T-cell (primary cell): ENCODE measurements around the gene IPO13. TPM values are rescaled to one million over a fixed set of nuclear protein-coding genes. Genes with fewer than 3 reads are reported as not detected.

Experiments
- ATAC-seq, 4 experiments: fragments of 200-7000 bp in 3 of 4; fragments of 150-1000 bp in 1 of 4; cut with Tn5 transposase; replicated peaks in 1 of 4; 1 replicate in 3 of 4; 2 replicates in 1 of 4; pipeline ENCODE4 v1.10.0; 2021; ENCODE audit warnings: moderate library complexity in 3 of 4, mild to moderate bottlenecking in 2 of 4, moderate number of reproducible peaks in 1 of 4
- CTCF ChIA-PET, 2 donors: fragments of 300-600 bp; sonication (Branson Sonifier 250); formaldehyde crosslinking; loops; one replicate each; lab custom pipeline; 2022; ENCODE audit warnings: antibody characterized with exemption in 2 of 2; lab: Charles Lee
- POLR2A ChIA-PET, 2 donors: fragments of 300-600 bp; sonication (Branson Sonifier 250); formaldehyde crosslinking; loops; one replicate each; lab custom pipeline; 2022; ENCODE audit warnings: antibody characterized with exemption in 2 of 2; lab: Charles Lee
- DNase-seq, 35 experiments: peaks; one replicate each; pipeline versions ENCODE4 v3.0.0 to v3.0.0-alpha.2; 2013 to 2023
- H3K27ac ChIP-seq: one replicate; pipeline ENCODE4 v1.5.1; 2013; ENCODE audit warnings: low read length
- H3K27me3 ChIP-seq, 2 experiments: replicated peaks in 1 of 2; 1 replicate in 1 of 2; 2 replicates in 1 of 2; pipeline versions ENCODE4 v1.6.1 to v1.7.0; 2013; ENCODE audit warnings: low read length in 1 of 2, mixed read lengths in 1 of 2; ENCODE audit not compliant: control insufficient read depth in 2 of 2, insufficient read depth in 2 of 2; ENCODE audit errors: extremely low read depth in 1 of 2
- H3K36me3 ChIP-seq, 2 donors: 1 replicate in 1 of 2; 2 replicates in 1 of 2; pipeline versions ENCODE4 v1.6.1 to v1.7.0; 2013; ENCODE audit warnings: low read length in 1 of 2; ENCODE audit not compliant: control insufficient read depth in 2 of 2, insufficient read depth in 1 of 2; ENCODE audit errors: extremely low read depth in 1 of 2
- H3K4me1 ChIP-seq, 2 experiments: 1 replicate in 1 of 2; 2 replicates in 1 of 2; pipeline versions ENCODE4 v1.6.1 to v1.7.0; 2013; ENCODE audit warnings: low read length in 2 of 2, mixed read lengths in 1 of 2; ENCODE audit not compliant: insufficient read depth in 2 of 2, control insufficient read depth in 1 of 2; ENCODE audit errors: extremely low read depth in 1 of 2
- H3K4me3 ChIP-seq, 2 donors: 1 replicate in 1 of 2; 2 replicates in 1 of 2; pipeline versions ENCODE4 v1.5.1 to v1.7.0; 2013; ENCODE audit warnings: mild to moderate bottlenecking in 2 of 2, low read length in 1 of 2, moderate library complexity in 1 of 2; ENCODE audit not compliant: control insufficient read depth in 1 of 2; ENCODE audit errors: extremely low read depth in 1 of 2
- H3K9me3 ChIP-seq: 2 replicates; pipeline ENCODE4 v1.7.0; 2013
- H3K27ac Mint-ChIP-seq, 2 donors: one replicate each; pipeline ENCODE4 v1.8.0; 2020 to 2021; ENCODE audit warnings: mild to moderate bottlenecking in 2 of 2, mixed read lengths in 2 of 2
- H3K27me3 Mint-ChIP-seq, 2 donors: one replicate each; pipeline ENCODE4 v1.8.0; 2021 to 2022; ENCODE audit warnings: mixed read lengths in 2 of 2
- H3K36me3 Mint-ChIP-seq: one replicate; pipeline ENCODE4 v1.8.0; 2021; ENCODE audit warnings: mixed read lengths
- H3K4me1 Mint-ChIP-seq, 3 donors: one replicate each; pipeline ENCODE4 v1.8.0; 2020 to 2022; ENCODE audit warnings: mixed read lengths in 3 of 3, mild to moderate bottlenecking in 1 of 3
- H3K4me3 Mint-ChIP-seq, 3 donors: one replicate each; pipeline ENCODE4 v1.8.0; 2020 to 2022; ENCODE audit warnings: mild to moderate bottlenecking in 3 of 3, mixed read lengths in 3 of 3, moderate library complexity in 3 of 3
- H3K9me3 Mint-ChIP-seq, 3 donors: one replicate each; pipeline ENCODE4 v1.8.0; 2020 to 2022; ENCODE audit warnings: mixed read lengths in 3 of 3
- WGBS: methylation state at CpG from one replicate; pipeline ENCODE4 v1.1.5; 2013; ENCODE audit warnings: missing lambda C conversion rate; ENCODE audit not compliant: insufficient coverage; 5-methylcytosine and 5-hydroxymethylcytosine counted together
- total RNA-seq, 35 experiments: library from RNA in 6 of 35; stranded (reverse) in 6 of 35; fragments of 120-200 nt in 1 of 35; gene quantifications; one replicate each; pipeline versions ENCODE4 v1.2.1 to v1.2.4 and lab custom pipeline; 2013 to 2026

IPO13 gene
- total RNA-seq, 5 donors from 2014 or later (not counting 1 experiment from before 2014, with no cell fraction given): 15.3 to 24.3 (median 22.1) TPM

- CTCF ChIA-PET: no interaction called here
- H3K27ac Mint-ChIP-seq: no peak overlapping the region
These were observed 50.0 kb downstream of the IPO13 start for GRCh38 chr1:43996733-43997115.

GRCh38 chr1:43997295-43997999 is 50.7 kb downstream of the IPO13 start:
- no peaks in the 10 kb centered on the region for H3K9me3 Mint-ChIP-seq
- H3K4me1 Mint-ChIP-seq: peaks cover 4 to 5% (median 5%) of the 10 kb centered on the region in 3 donors
- DNase-seq: no peak
- Histone ChIP-seq H3K9me3 (no peaks in the 10 kb centered on the region), H3K27me3 (peaks cover 0 to 6% of the 10 kb centered on the region in 2 experiments), H3K27ac (no peak overlapping the region), H3K4me1 (peaks cover 0 to 4% of the 10 kb centered on the region in 2 experiments), H3K36me3 (no peaks in the 10 kb centered on the region), H3K4me3 (no peak overlapping the region)
- H3K27ac Mint-ChIP-seq: no peak overlapping the region
- no peaks in the 10 kb centered on the region for H3K27me3 Mint-ChIP-seq
- POLR2A ChIA-PET: no interaction called here
- H3K4me3 Mint-ChIP-seq: no peak overlapping the region
- CTCF ChIA-PET: interaction anchor here in 1 of 2 donors (0.5 kb wide), 1 partner anchor 1308 kb away, joined by 5 read pairs; no protein-coding TSS in a partner anchor
- 88% methylated on average over 18 of the region's 22 CpGs for WGBS
- no peak for ATAC-seq
- no peaks in the 10 kb centered on the region for H3K36me3 Mint-ChIP-seq

More at GRCh38 chr1:43996733-43997115, 50.0 kb downstream of the IPO13 start:
- whole genome bisulfite sequencing: 75% methylated on average over 2 of the region's 6 CpGs
- H3K4me1 Mint-ChIP-seq: peaks cover 10 to 12% (median 11%) of the 10 kb centered on the region in 3 donors
- no peak overlapping the region for H3K4me3 ChIP-seq
- no peaks in the 10 kb centered on the region for H3K9me3 ChIP-seq
- H3K9me3 Mint-ChIP-seq: no peaks in the 10 kb centered on the region
- DNase-seq (no peak), ATAC-seq (no peak)
- H3K27me3 ChIP-seq: peaks cover 0 to 6% of the 10 kb centered on the region in 2 experiments
- no peak overlapping the region for H3K27ac ChIP-seq
- no peaks in the 10 kb centered on the region for H3K36me3 ChIP-seq
- H3K27me3 Mint-ChIP-seq: no peaks in the 10 kb centered on the region
- no peak overlapping the region for H3K4me3 Mint-ChIP-seq
- peaks cover 2 to 12% of the 10 kb centered on the region in 2 experiments for H3K4me1 ChIP-seq
- POLR2A ChIA-PET: no interaction called here
- no peaks in the 10 kb centered on the region for H3K36me3 Mint-ChIP-seq

- H3K4me1 Mint-ChIP-seq: no peaks in the 10 kb centered on the region
- H3K27ac Mint-ChIP-seq: no peak overlapping the region
- Histone ChIP-seq H3K27me3 (peaks cover 0 to 6% of the 10 kb centered on the region in 2 experiments), H3K4me3 (no peak overlapping the region), H3K9me3 (no peaks in the 10 kb centered on the region), H3K36me3 (no peaks in the 10 kb centered on the region), H3K27ac (no peak overlapping the region), H3K4me1 (no peaks in the 10 kb centered on the region)
- 88% methylated on average over 8 of the region's 11 CpGs for WGBS
- DNase-seq (no peak), ATAC-seq (no peak)
- ChIA-PET POLR2A (no interaction called here), CTCF (interaction anchor here in 1 of 2 donors (0.5 kb wide), 1 partner anchor 44 kb away, joined by 3 read pairs; no protein-coding TSS in a partner anchor)
- H3K9me3 Mint-ChIP-seq: no peaks in the 10 kb centered on the region
- H3K36me3 Mint-ChIP-seq: no peaks in the 10 kb centered on the region
- no peaks in the 10 kb centered on the region for H3K27me3 Mint-ChIP-seq
- H3K4me3 Mint-ChIP-seq: no peak overlapping the region
These were observed 51.2 kb downstream of the IPO13 start for GRCh38 chr1:43998000-43998378.

GRCh38 chr1:43999455-43999854 is 52.7 kb downstream of the IPO13 start:
- 95% methylated on average over 8 of the region's 8 CpGs for WGBS
- H3K36me3 Mint-ChIP-seq: no peaks in the 10 kb centered on the region
- no peaks in the 10 kb centered on the region for H3K9me3 Mint-ChIP-seq
- DNase-seq: no peak
- H3K27me3 ChIP-seq: peaks cover 0 to 6% of the 10 kb centered on the region in 2 experiments
- no peaks in the 10 kb centered on the region for H3K9me3 ChIP-seq
- H3K36me3 ChIP-seq: no peaks in the 10 kb centered on the region
- H3K4me1 ChIP-seq: no peaks in the 10 kb centered on the region
- CTCF ChIA-PET: interaction anchor here in 1 of 2 donors (0.7 kb wide), 1 partner anchor 16 kb away, joined by 4 read pairs; no protein-coding TSS in a partner anchor
- no peak overlapping the region for H3K27ac Mint-ChIP-seq
- no peak overlapping the region for H3K4me3 ChIP-seq
- POLR2A ChIA-PET: no interaction called here
- no peaks in the 10 kb centered on the region for H3K4me1 Mint-ChIP-seq
- no peak overlapping the region for H3K27ac ChIP-seq
- H3K27me3 Mint-ChIP-seq: no peaks in the 10 kb centered on the region
- no peak for ATAC-seq
- no peak overlapping the region for H3K4me3 Mint-ChIP-seq

DNA sequence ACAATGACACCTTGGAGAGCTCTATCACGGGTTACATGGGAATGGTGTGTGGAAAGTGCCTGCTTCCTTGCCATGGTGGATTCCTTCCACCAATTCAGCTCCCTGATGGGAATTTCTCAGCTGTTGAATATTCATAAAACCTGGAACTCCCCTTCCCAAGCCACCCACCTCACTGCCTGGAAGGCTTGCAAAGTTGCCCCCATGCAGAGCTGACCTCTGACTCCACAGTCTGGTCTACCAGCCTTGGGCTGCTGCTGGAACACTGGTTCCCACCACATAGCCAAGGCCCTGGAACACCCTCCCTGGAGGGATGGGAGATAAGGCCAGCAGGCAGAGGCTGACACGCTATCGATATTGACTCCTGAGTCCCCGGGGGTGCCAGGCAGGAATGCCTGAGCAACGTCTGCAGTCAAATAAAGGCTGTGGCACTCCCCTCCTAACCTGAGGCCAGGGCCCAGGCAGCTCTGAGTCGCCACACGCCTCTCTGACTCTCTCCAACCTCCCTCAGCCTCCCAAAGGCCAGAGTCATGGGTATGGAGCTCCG is 53.4 kb downstream of the IPO13 start:
- Mint-ChIP-seq H3K27me3 (no peaks in the 10 kb centered on the region), H3K4me3 (no peak overlapping the region), H3K4me1 (no peaks in the 10 kb centered on the region), H3K27ac (no peak overlapping the region), H3K9me3 (no peaks in the 10 kb centered on the region), H3K36me3 (no peaks in the 10 kb centered on the region)
- POLR2A ChIA-PET: no interaction called here
- H3K27me3 ChIP-seq: peaks cover 0 to 6% of the 10 kb centered on the region in 2 experiments
- H3K4me3 ChIP-seq: no peak overlapping the region
- no peak overlapping the region for H3K27ac ChIP-seq
- no peaks in the 10 kb centered on the region for H3K4me1 ChIP-seq
- ATAC-seq: no peak
- 81% methylated on average over 7 of the region's 8 CpGs for WGBS
- DNase-seq: no peak
- no peaks in the 10 kb centered on the region for H3K36me3 ChIP-seq
- CTCF ChIA-PET: no interaction called here
- H3K9me3 ChIP-seq: no peaks in the 10 kb centered on the region

DNA sequence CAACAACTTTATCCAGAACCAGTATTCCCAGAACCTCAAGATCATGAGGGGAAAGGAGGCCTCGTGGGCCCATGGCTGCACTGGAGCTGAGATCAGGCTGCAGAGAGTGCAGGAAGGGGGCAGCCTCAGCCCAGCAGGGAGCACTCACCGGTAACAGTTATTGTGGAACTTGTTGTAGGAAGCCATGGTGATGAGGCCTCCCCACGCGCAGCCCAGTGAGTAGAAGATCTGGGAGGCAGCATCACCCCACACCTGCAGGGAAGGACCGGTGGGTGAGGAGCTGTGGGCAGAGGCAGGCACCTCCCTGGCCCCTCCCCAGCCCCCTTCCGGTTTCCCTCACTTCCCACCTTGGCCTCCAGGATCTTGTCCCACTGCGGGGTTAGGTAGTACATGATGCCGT is 55.4 kb downstream of the IPO13 start:
- Mint-ChIP-seq H3K27ac (no peak overlapping the region), H3K36me3 (no peaks in the 10 kb centered on the region), H3K9me3 (no peaks in the 10 kb centered on the region), H3K4me1 (no peaks in the 10 kb centered on the region), H3K4me3 (no peak overlapping the region), H3K27me3 (no peaks in the 10 kb centered on the region)
- Histone ChIP-seq H3K27ac (no peak overlapping the region), H3K9me3 (no peaks in the 10 kb centered on the region), H3K4me3 (no peak overlapping the region), H3K36me3 (no peaks in the 10 kb centered on the region), H3K4me1 (no peaks in the 10 kb centered on the region), H3K27me3 (peaks cover 0 to 10% of the 10 kb centered on the region in 2 experiments)
- 92% methylated on average over 4 of the region's 8 CpGs for WGBS
- ChIA-PET POLR2A (no interaction called here), CTCF (no interaction called here)
- ATAC-seq: no peak
- DNase-seq: no peak
